ENCODE measurements around the gene WDR6.

Gene WDR6

DNA sequence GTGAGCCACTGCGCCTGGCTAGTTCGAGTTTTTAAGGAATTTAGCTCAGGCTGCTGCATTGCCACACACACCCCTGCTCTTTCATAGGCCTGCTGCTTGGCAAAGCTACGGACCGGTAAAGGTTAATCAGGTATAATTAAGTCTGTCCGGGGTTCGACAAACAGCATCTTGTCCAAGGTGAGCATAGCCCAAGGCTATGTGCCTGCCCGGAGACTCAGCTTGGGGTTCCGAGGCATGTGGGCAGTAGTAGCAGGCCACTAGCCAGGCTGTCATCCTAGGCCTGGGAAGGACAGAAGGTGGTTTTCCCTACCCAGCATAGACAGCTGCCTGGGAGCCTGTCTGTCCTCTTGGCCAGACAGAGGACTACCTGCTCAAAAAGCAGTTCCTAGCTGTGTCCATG, 10.6 kb upstream of the WDR6 start:
- no peak overlapping the region for H3K9ac ChIP-seq (ENCODE audit: low read length)
- no peak overlapping the region for H3K27ac ChIP-seq (ENCODE audit: low read depth, low read length)
- TF ChIP-seq EZH2phosphoT487 (conservative IDR thresholded peaks at IDR 0.05; ENCODE audit: low read length), result no peak
- no peak for TF ChIP-seq CTCF (IDR thresholded peaks at IDR 0.05; ENCODE audit: insufficient read depth, low read length, poor library complexity, severe bottlenecking)
- peaks cover 4% of the 10 kb centered on the region; the same call in 1 of the 2 replicates for H3K79me2 ChIP-seq (ENCODE audit: insufficient read depth, low read length)
- no peaks in the 10 kb centered on the region for H3K9me2 ChIP-seq (replicated peaks; ENCODE audit: insufficient read depth, low read length)
- no peaks in the 10 kb centered on the region for H3F3A ChIP-seq (ENCODE audit: insufficient read depth)
- H3K4me2 ChIP-seq (ENCODE audit: low read depth, low read length, poor library complexity, severe bottlenecking), result no peak overlapping the region
- no peaks in the 10 kb centered on the region for H3K27me3 ChIP-seq (ENCODE audit: low read length)
- no peak overlapping the region for H2AFZ ChIP-seq (ENCODE audit: low read depth, low read length, severe bottlenecking)
- H3K36me3 ChIP-seq (ENCODE audit: low read length), result no peaks in the 10 kb centered on the region
- no peak overlapping the region for H3K4me3 ChIP-seq (ENCODE audit: insufficient read depth, low read length, poor library complexity, severe bottlenecking)
- H4K20me1 ChIP-seq (ENCODE audit: low read depth, low read length), result no peaks in the 10 kb centered on the region
- no peaks in the 10 kb centered on the region for H3K9me3 ChIP-seq (ENCODE audit: insufficient read depth, low read length)

- H3K9me3 ChIP-seq (ENCODE audit: insufficient read depth, low read length), result no peaks in the 10 kb centered on the region
- H3K27me3 ChIP-seq (ENCODE audit: low read length), result no peaks in the 10 kb centered on the region
- H3K27ac ChIP-seq (ENCODE audit: low read depth, low read length), result no peak overlapping the region
- TF ChIP-seq EZH2phosphoT487 (conservative IDR thresholded peaks at IDR 0.05; ENCODE audit: low read length) (no peak), CTCF (IDR thresholded peaks at IDR 0.05; ENCODE audit: insufficient read depth, low read length, poor library complexity, severe bottlenecking) (no peak)
- no peaks in the 10 kb centered on the region for H3K9me2 ChIP-seq (replicated peaks; ENCODE audit: insufficient read depth, low read length)
- no peak overlapping the region for H3K9ac ChIP-seq (ENCODE audit: low read length)
- no peaks in the 10 kb centered on the region for H3F3A ChIP-seq (ENCODE audit: insufficient read depth)
- no peak overlapping the region for H3K4me2 ChIP-seq (ENCODE audit: low read depth, low read length, poor library complexity, severe bottlenecking)
- H4K20me1 ChIP-seq (ENCODE audit: low read depth, low read length), result no peaks in the 10 kb centered on the region
- H3K36me3 ChIP-seq (ENCODE audit: low read length), result no peaks in the 10 kb centered on the region
- H3K79me2 ChIP-seq (ENCODE audit: insufficient read depth, low read length), result no peaks in the 10 kb centered on the region
- no peak overlapping the region for H2AFZ ChIP-seq (ENCODE audit: low read depth, low read length, severe bottlenecking)
- no peak overlapping the region for H3K4me3 ChIP-seq (ENCODE audit: insufficient read depth, low read length, poor library complexity, severe bottlenecking)
Observed at GRCh38 chr3:48997102-48997635, 10.0 kb upstream of the WDR6 start.

DNA sequence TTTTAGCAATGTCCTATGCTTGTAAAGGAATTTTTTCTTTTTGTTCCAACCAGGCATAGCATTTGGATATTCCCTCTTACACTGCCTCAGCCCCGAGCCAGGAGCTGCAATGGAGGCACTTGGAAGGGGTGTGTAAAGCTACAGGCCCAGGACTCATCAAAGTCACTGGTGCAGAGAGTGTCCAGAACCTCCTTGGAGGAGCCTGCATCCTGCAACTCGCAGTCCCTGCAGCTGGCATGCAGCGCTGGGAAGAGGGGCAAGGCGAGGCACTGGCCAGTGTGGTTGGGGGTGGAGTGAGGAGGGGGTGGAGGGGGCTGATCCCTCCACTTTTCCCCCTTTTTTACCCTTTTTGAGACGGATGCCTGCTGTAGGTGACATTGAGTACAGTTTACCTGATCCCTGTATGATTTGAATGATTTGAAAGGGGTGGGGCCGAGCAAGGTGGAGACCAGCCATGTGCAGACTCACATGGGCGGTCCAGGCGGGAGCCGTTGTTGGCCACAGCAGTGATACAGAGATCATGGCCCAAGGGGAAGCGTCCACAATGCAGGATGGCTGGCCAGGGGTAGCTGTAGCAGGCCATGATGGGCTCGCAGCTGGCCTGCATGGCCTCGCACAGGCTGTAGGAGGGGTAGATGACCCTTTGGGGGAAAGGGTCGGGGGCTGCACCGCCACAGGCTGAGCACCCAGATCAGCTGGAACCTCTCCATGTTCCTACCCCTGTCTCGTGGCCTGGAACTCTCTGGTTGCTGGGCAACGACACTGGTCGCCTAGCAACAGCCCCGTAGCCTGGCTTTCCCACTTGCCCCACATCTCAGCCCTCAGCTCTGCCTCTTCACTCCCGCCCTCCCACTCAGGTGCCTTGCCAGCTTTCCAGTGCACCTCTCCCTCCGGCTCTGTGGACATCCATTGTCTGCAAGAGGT, 9.2 kb upstream of the WDR6 start:
- Histone ChIP-seq H3K36me3 (ENCODE audit: low read length) (no peaks in the 10 kb centered on the region), H3K79me2 (ENCODE audit: insufficient read depth, low read length) (no peaks in the 10 kb centered on the region), H3F3A (ENCODE audit: insufficient read depth) (no peaks in the 10 kb centered on the region), H2AFZ (ENCODE audit: low read depth, low read length, severe bottlenecking) (no peak overlapping the region), H4K20me1 (ENCODE audit: low read depth, low read length) (no peaks in the 10 kb centered on the region), H3K9ac (ENCODE audit: low read length) (no peak overlapping the region), H3K27me3 (ENCODE audit: low read length) (no peaks in the 10 kb centered on the region), H3K9me2 (replicated peaks; ENCODE audit: insufficient read depth, low read length) (no peaks in the 10 kb centered on the region), H3K27ac (ENCODE audit: low read depth, low read length) (no peak overlapping the region), H3K4me3 (ENCODE audit: insufficient read depth, low read length, poor library complexity, severe bottlenecking) (no peak overlapping the region), H3K4me2 (ENCODE audit: low read depth, low read length, poor library complexity, severe bottlenecking) (no peak overlapping the region), H3K9me3 (ENCODE audit: insufficient read depth, low read length) (no peaks in the 10 kb centered on the region)
- TF ChIP-seq CTCF (IDR thresholded peaks at IDR 0.05; ENCODE audit: insufficient read depth, low read length, poor library complexity, severe bottlenecking) (no peak), EZH2phosphoT487 (conservative IDR thresholded peaks at IDR 0.05; ENCODE audit: low read length) (no peak)
